Natural killer cell (primary cell): ENCODE results near the gene ATP5F1B. TPM values are rescaled to one million over a fixed set of nuclear protein-coding genes. Genes with fewer than 3 reads are reported as not detected.

ENCODE experiments used
- ATAC-seq, 3 donors: fragments of 150-1000 bp in 2 of 3; fragments of 200-7000 bp in 1 of 3; cut with Tn5 transposase; 1 replicate in 1 of 3; 2 replicates in 2 of 3; pipeline ENCODE4 v1.10.0; 2021; ENCODE audit warnings: mild to moderate bottlenecking in 2 of 3, moderate library complexity in 2 of 3
- DNase-seq, 2 donors: peaks; one replicate each; pipeline versions ENCODE4 v3.0.0 to v3.0.0-alpha.2; 2013 to 2021; ENCODE audit warnings: mixed read lengths in 1 of 2
- H3K27ac ChIP-seq: one replicate; pipeline ENCODE4 v1.5.1; 2013; ENCODE audit warnings: mild to moderate bottlenecking, low read length
- H3K27me3 ChIP-seq: one replicate; pipeline ENCODE4 v1.6.1; 2013; ENCODE audit warnings: low read length; ENCODE audit not compliant: control insufficient read depth, insufficient read depth
- H3K36me3 ChIP-seq: one replicate; pipeline ENCODE4 v1.6.1; 2013; ENCODE audit warnings: low read length; ENCODE audit not compliant: control insufficient read depth, insufficient read depth
- H3K4me1 ChIP-seq: one replicate; pipeline ENCODE4 v1.6.1; 2013; ENCODE audit warnings: low read length; ENCODE audit not compliant: control insufficient read depth, insufficient read depth
- H3K4me3 ChIP-seq: one replicate; pipeline ENCODE4 v1.5.1; 2013; ENCODE audit warnings: low read length
- H3K9me3 ChIP-seq: one replicate; pipeline ENCODE4 v1.6.1; 2013; ENCODE audit warnings: low read length; ENCODE audit not compliant: control insufficient read depth, insufficient read depth
- H3K27ac Mint-ChIP-seq, 2 donors: one replicate each; pipeline ENCODE4 v1.8.0; 2022; ENCODE audit warnings: mild to moderate bottlenecking in 2 of 2, mixed read lengths in 2 of 2, moderate library complexity in 1 of 2
- H3K27me3 Mint-ChIP-seq, 2 donors: one replicate each; pipeline ENCODE4 v1.8.0; 2022; ENCODE audit warnings: low read depth in 2 of 2, mixed read lengths in 2 of 2
- H3K36me3 Mint-ChIP-seq: one replicate; pipeline ENCODE4 v1.8.0; 2022; ENCODE audit warnings: mixed read lengths
- H3K4me1 Mint-ChIP-seq, 2 donors: one replicate each; pipeline ENCODE4 v1.8.0; 2022; ENCODE audit warnings: mixed read lengths in 2 of 2
- H3K4me3 Mint-ChIP-seq: one replicate; pipeline ENCODE4 v1.8.0; 2022; ENCODE audit warnings: mild to moderate bottlenecking, moderate library complexity, mixed read lengths
- H3K9me3 Mint-ChIP-seq, 2 donors: one replicate each; pipeline ENCODE4 v1.8.0; 2022; ENCODE audit warnings: mixed read lengths in 2 of 2
- CTCF ChIP-seq: fragments of 200-600 bp; IDR thresholded peaks from one replicate; pipeline ENCODE4 v1.8.0; 2022; ENCODE audit warnings: antibody characterized with exemption
- WGBS: methylation state at CpG from one replicate; pipeline ENCODE4 v1.1.7; 2013; ENCODE audit warnings: missing lambda C conversion rate; ENCODE audit not compliant: insufficient coverage; 5-methylcytosine and 5-hydroxymethylcytosine counted together
- intact Hi-C: fragments of 100-400 bp; cut with micrococcal nuclease; formaldehyde crosslinking; loops from one replicate; pipeline ENCODE4 v1.14.2; 2022
- total RNA-seq, 4 donors: library from RNA; stranded (reverse); fragments of 120-200 nt in 1 of 4; gene quantifications; one replicate each; pipeline versions ENCODE4 v1.2.3 to v1.2.4, GENCODE V29; 2013 to 2022

The ATP5F1B gene
- total RNA-seq = 100 to 1,000 TPM; 335 to 378 (median 342) TPM
- 265 TPM for total RNA-seq (2013)

- Histone ChIP-seq H3K9me3 (no peaks in the 10 kb centered on the region), H3K36me3 (peaks cover 32% of the 10 kb centered on the region), H3K27ac (peak within 1 kb of the TSS; percentile 91), H3K4me1 (peaks cover 18% of the 10 kb centered on the region), H3K27me3 (no peaks in the 10 kb centered on the region), H3K4me3 (peak within 1 kb of the TSS; percentile 98)
- Mint-ChIP-seq H3K9me3 (no peaks in the 10 kb centered on the region), H3K27me3 (no peaks in the 10 kb centered on the region), H3K36me3 (peaks cover 13% of the 10 kb centered on the region), H3K4me1 (peaks cover 27 to 28% of the 10 kb centered on the region in 2 donors), H3K27ac (peak within 1 kb of the TSS; percentile 92 to 97), H3K4me3 (peak within 1 kb of the TSS; percentile 96)
- peak; percentile 84 to 97 for DNase-seq
- ATAC-seq = peak; percentile 96 to 99 (median 96)
- intact Hi-C loops = loop anchor here (1.0 kb wide), 4 partner anchors 10 to 106 kb away; partner anchors contain the start of genes NACA and PRIM1
- no peak for TF ChIP-seq CTCF
- under 1% methylated on average over 39 of the region's 39 CpGs for WGBS
Measured at GRCh38 chr12:56645717-56646446, at the start of gene ATP5F1B. Gene ATP5F1B, minus strand, starts transcription at chr12:56645984. Its CDS starts 21 bp downstream, at chr12:56645963.

- intact Hi-C loops = no loop called here
Measured at GRCh38 chr12:56694161-56694560, 48.4 kb upstream of the ATP5F1B start.

GRCh38 chr12:56688846-56689109, 43.0 kb upstream of the ATP5F1B start:
- Histone ChIP-seq H3K27ac (peak overlapping the region; percentile 94), H3K27me3 (no peaks in the 10 kb centered on the region), H3K4me3 (peak overlapping the region; percentile 80), H3K9me3 (no peaks in the 10 kb centered on the region), H3K36me3 (no peaks in the 10 kb centered on the region), H3K4me1 (peaks cover 33% of the 10 kb centered on the region)
- 1% methylated on average over 7 of the region's 7 CpGs for WGBS
- H3K36me3 Mint-ChIP-seq = no peaks in the 10 kb centered on the region
- intact Hi-C loops = loop anchor here (1.0 to 2.0 kb wide), 3 partner anchors 37 to 60 kb away; partner anchors contain the start of gene NACA
- no peaks in the 10 kb centered on the region for H3K27me3 Mint-ChIP-seq
- DNase-seq (no peak), ATAC-seq (no peak)
- no peaks in the 10 kb centered on the region for H3K9me3 Mint-ChIP-seq
- no peak for TF ChIP-seq CTCF
- H3K4me1 Mint-ChIP-seq = peaks cover 40 to 43% of the 10 kb centered on the region in 2 donors
- peak overlapping the region; percentile 98 for H3K4me3 Mint-ChIP-seq
- H3K27ac Mint-ChIP-seq = peak overlapping the region; percentile 95 to 99

More at GRCh38 chr12:56694161-56694560, 48.4 kb upstream of the ATP5F1B start:
- ATAC-seq = no peak
- H3K4me1 Mint-ChIP-seq = peaks cover 1 to 2% of the 10 kb centered on the region in 2 donors
- H3K36me3 Mint-ChIP-seq = no peaks in the 10 kb centered on the region
- no peaks in the 10 kb centered on the region for H3K9me3 Mint-ChIP-seq
- Histone ChIP-seq H3K27ac (no peak overlapping the region), H3K9me3 (no peaks in the 10 kb centered on the region), H3K36me3 (no peaks in the 10 kb centered on the region), H3K4me3 (no peak overlapping the region), H3K4me1 (peaks cover 3% of the 10 kb centered on the region), H3K27me3 (no peaks in the 10 kb centered on the region)
- no peak for TF ChIP-seq CTCF
- H3K4me3 Mint-ChIP-seq = no peak overlapping the region
- no peak for DNase-seq
- H3K27me3 Mint-ChIP-seq = no peaks in the 10 kb centered on the region
- 97% methylated on average over 5 of the region's 5 CpGs for WGBS
- H3K27ac Mint-ChIP-seq = no peak overlapping the region
